ENCODE measurements around the gene ECE2. TPM values are rescaled to one million over a fixed set of nuclear protein-coding genes. Genes with fewer than 3 reads are reported as not detected.

The ECE2 gene
- polyA plus RNA-seq, 2 of the 4 experiments (the other 2 are of a cell fraction), result not detected

GRCh38 chr3:184305577-184305976 is 29.8 kb downstream of the ECE2 start:
- H3K4me1 ChIP-seq, result peaks cover 3% of the 10 kb centered on the region; the same call in 2 of the 3 replicates
- ChIA-PET CTCF (interaction anchor here (0.6 to 1.5 kb wide), 7 partner anchors 11 to 401 kb away, joined by 3 to 5 read pairs (median 4); partner anchors contain the start of gene FAM131A), POLR2A (no interaction called here)
- H3K4me2 ChIP-seq, result no peak overlapping the region
- WGBS (ENCODE audit: missing lambda C conversion rate), result 92% methylated on average over 1 of the region's 1 CpG
- H3K9me3 ChIP-seq, result no peaks in the 10 kb centered on the region
- H3K4me3 ChIP-seq, result no peak overlapping the region
- no peak overlapping the region for H3K27ac ChIP-seq
- ATAC-seq (peak; percentile 83 to 84; a peak in 5 of 6 replicates), DNase-seq (ENCODE audit: low read depth in 1 of 2, low spot score in 1 of 2) (peak in 1 of 2 experiments; percentile 40), FAIRE-seq (no peak)
- TF ChIP-seq CTCF (IDR thresholded peaks at IDR 0.05) (peak; percentile 30; the same call in 2 of the 3 replicates), POLR2AphosphoS2 (conservative IDR thresholded peaks at IDR 0.05; ENCODE audit: low read length) (no peak), RAD21 (conservative IDR thresholded peaks at IDR 0.05 in 1 of 2, IDR thresholded peaks at IDR 0.05 in 1 of 2) (0 out of 5 replicates have a peak, but pooled peaks of 1 of the 2 experiments have one; percentile 9)

DNA sequence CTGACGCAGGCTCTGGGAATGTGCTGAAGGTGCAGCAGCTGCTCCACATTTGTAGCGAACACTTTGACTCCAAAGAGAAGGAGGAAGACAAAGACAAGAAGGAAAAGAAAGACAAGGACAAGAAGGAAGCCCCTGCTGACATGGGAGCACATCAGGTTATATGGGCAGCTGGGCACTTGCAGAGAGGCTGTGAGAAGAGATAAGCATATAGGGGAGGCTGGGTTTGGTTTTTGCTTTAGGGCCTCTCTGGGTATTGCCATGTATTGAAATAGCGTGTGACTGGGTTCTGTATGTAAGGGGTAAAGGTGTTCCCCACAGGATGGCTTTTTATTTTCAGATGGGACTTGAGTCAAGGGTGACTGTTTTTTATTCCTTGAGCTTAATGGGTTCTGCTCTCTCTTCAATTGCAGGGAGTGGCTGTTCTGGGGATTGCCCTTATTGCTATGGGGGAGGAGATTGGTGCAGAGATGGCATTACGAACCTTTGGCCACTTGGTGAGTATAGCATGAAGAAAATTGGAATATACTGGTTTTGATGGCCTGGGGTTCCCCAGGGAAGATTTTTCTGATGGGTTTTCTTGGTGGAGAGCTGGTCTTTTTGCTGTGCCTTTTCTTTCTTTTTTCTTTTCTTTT is 30.6 kb downstream of the ECE2 start:
- DNase-seq (ENCODE audit: low read depth in 1 of 2, low spot score in 1 of 2) (no peak), FAIRE-seq (no peak), ATAC-seq (no peak)
- ChIA-PET POLR2A (interaction anchor here (0.5 kb wide), 1 partner anchor 112 kb away, joined by 3 read pairs; no protein-coding TSS in a partner anchor), CTCF (interaction anchor here (0.6 to 1.5 kb wide), 6 partner anchors 10 to 401 kb away, joined by 3 to 5 read pairs (median 4); partner anchors contain the start of gene FAM131A)
- no peak overlapping the region for H3K27ac ChIP-seq
- 95% methylated on average over 4 of the region's 4 CpGs for WGBS (ENCODE audit: missing lambda C conversion rate)
- H3K4me2 ChIP-seq, result no peak overlapping the region
- no peaks in the 10 kb centered on the region for H3K9me3 ChIP-seq
- H3K4me1 ChIP-seq, result no peaks in the 10 kb centered on the region
- no peak overlapping the region for H3K4me3 ChIP-seq
- TF ChIP-seq FOSL2 (IDR thresholded peaks at IDR 0.05) (no peak), FOSL2 (CRISPR knock-in tag; IDR thresholded peaks at IDR 0.05) (no peak), HMGXB4 (CRISPR knock-in tag; IDR thresholded peaks at IDR 0.05; ENCODE audit: borderline replicate concordance) (no peak)

GRCh38 chr3:184307915-184308314 is 32.1 kb downstream of the ECE2 start:
- 90% methylated on average over 9 of the region's 9 CpGs for WGBS (ENCODE audit: missing lambda C conversion rate)
- no peak overlapping the region for H3K4me3 ChIP-seq
- no peaks in the 10 kb centered on the region for H3K9me3 ChIP-seq
- TF ChIP-seq FOSL2 (IDR thresholded peaks at IDR 0.05), result no peak
- no peak for TF ChIP-seq FOSL2 (CRISPR knock-in tag; IDR thresholded peaks at IDR 0.05)
- TF ChIP-seq POLR2A (IDR thresholded peaks at IDR 0.05; ENCODE audit: low read length), result no peak
- no peak for TF ChIP-seq RARB (CRISPR knock-in tag; IDR thresholded peaks at IDR 0.05)
- no peak for TF ChIP-seq HOXA7 (CRISPR knock-in tag; IDR thresholded peaks at IDR 0.05)
- TF ChIP-seq, protein P1, sequence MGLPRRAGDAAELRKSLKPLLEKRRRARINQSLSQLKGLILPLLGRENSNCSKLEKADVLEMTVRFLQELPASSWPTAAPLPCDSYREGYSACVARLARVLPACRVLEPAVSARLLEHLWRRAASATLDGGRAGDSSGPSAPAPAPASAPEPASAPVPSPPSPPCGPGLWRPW (IDR thresholded peaks at IDR 0.05), result no peak
- no peak for TF ChIP-seq MYC (IDR thresholded peaks at IDR 0.05; ENCODE audit: borderline replicate concordance, low read length)
- TF ChIP-seq KDM5A (IDR thresholded peaks at IDR 0.05), result no peak
- no peak overlapping the region for H3K4me2 ChIP-seq
- POLR2A ChIA-PET, result no interaction called here
- H3K27ac ChIP-seq, result no peak overlapping the region
- ATAC-seq (no peak), FAIRE-seq (no peak), DNase-seq (ENCODE audit: low read depth in 1 of 2, low spot score in 1 of 2) (no peak)
- CTCF ChIA-PET, result no interaction called here
- no peaks in the 10 kb centered on the region for H3K4me1 ChIP-seq

GRCh38 chr3:184308744-184309143 is 32.9 kb downstream of the ECE2 start:
- FAIRE-seq, result no peak
- no peak for DNase-seq (ENCODE audit: low read depth in 1 of 2, low spot score in 1 of 2)

More at GRCh38 chr3:184308744-184309143, 32.9 kb downstream of the ECE2 start:
- ATAC-seq, result peak in 1 of 2 experiments; percentile 36; a peak in 2 of 6 replicates
- TF ChIP-seq SMC3 (IDR thresholded peaks at IDR 0.05) (no peak), RNF2 (IDR thresholded peaks at IDR 0.05; ENCODE audit: borderline replicate concordance, low read depth) (no peak), ELK1 (IDR thresholded peaks at IDR 0.05; ENCODE audit: low read depth, low read length) (no peak), HOXA7 (CRISPR knock-in tag; IDR thresholded peaks at IDR 0.05) (no peak), CBX2 (IDR thresholded peaks at IDR 0.05; ENCODE audit: borderline replicate concordance, low read depth) (no peak), KDM1A (IDR thresholded peaks at IDR 0.05; ENCODE audit: low read depth) (no peak), E2F6 (IDR thresholded peaks at IDR 0.05; ENCODE audit: borderline replicate concordance, low read depth) (no peak), GATA3 (IDR thresholded peaks at IDR 0.05; ENCODE audit: borderline replicate concordance) (no peak)
- Histone ChIP-seq H3K27ac (no peak overlapping the region), H3K4me2 (no peak overlapping the region), H3K4me1 (no peaks in the 10 kb centered on the region), H3K4me3 (no peak overlapping the region), H3K9me3 (no peaks in the 10 kb centered on the region)
- WGBS (ENCODE audit: missing lambda C conversion rate), result 90% methylated on average over 7 of the region's 7 CpGs
- ChIA-PET CTCF (no interaction called here), POLR2A (no interaction called here)

Measured in A549 (cell line).